HPDE6-E6E7 (cell line): ENCODE measurements around the gene DYNC1I2.
A peak's percentile ranks its signal among the peaks of the same experiment; 100 is the strongest.
"Not testable (repeated sequence)": the region's sequence is repeated elsewhere in the genome, so short reads cannot be mapped to it uniquely, and the experiment has no call there.

ENCODE experiments used
- DNase-seq: peaks from one replicate; pipeline ENCODE4 v3.0.0; 2011; ENCODE audit warnings: missing footprints; ENCODE audit errors: extremely low spot score

DYNC1I2 gene

DNA sequence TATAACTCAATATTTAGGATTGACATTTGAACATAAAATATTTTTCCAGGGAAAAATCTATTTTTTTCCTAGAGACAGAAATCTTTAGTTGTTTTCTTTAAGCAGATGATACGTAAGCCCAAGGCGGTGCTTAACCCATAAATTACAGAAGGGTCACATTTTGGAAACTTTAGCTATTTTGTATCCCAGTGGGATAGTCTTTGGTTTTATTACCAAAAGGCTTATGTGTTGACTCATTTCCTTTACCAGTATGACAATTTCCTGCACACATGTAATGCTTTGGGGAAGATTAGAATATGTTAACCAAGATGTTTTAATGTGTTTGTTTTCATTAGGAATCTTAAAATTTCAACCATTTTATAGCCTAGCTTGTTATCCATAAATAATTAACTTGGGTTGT, 24.8 kb downstream of the DYNC1I2 start:
- no peak for DNase-seq

DNA sequence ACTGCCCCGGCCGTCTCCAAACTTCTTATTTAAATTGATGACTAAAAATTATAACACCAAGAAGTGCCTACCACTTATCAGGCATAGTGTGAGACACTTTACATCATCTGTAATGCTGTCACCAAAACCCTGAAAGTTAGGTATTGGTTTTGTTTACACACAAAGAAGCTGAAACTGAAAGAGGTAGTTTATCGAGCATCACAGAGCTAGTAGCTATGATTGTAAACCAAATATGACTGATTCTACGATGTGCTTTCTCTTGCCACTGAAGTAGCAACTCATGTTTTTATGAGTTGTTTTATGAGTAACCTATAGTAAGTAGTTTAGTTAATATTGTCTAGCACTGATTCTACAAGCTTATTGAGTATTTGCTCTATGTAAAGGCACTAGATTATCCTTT, 31.5 kb downstream of the DYNC1I2 start:
- DNase-seq, result no peak

DNA sequence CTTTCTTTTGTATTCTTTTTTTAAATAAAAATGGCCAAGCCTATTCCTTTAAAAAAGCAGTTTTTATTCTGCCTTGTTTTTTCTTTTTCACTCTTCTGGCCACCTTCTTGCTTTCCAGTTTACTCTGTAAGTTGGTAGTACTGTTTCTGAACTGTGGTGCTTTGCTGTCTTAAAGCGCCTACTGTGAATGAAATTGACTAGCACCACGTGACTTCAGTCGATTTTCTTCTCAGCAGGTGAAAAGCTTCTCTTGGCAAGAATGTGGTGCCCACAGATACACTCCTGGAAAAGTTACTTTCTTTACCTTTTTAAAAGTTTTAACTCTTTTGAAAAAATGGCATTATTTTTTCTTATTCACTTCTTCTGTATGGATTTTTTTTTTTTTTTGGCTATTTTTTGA, 32.4 kb downstream of the DYNC1I2 start:
- DNase-seq, result no peak

DNA sequence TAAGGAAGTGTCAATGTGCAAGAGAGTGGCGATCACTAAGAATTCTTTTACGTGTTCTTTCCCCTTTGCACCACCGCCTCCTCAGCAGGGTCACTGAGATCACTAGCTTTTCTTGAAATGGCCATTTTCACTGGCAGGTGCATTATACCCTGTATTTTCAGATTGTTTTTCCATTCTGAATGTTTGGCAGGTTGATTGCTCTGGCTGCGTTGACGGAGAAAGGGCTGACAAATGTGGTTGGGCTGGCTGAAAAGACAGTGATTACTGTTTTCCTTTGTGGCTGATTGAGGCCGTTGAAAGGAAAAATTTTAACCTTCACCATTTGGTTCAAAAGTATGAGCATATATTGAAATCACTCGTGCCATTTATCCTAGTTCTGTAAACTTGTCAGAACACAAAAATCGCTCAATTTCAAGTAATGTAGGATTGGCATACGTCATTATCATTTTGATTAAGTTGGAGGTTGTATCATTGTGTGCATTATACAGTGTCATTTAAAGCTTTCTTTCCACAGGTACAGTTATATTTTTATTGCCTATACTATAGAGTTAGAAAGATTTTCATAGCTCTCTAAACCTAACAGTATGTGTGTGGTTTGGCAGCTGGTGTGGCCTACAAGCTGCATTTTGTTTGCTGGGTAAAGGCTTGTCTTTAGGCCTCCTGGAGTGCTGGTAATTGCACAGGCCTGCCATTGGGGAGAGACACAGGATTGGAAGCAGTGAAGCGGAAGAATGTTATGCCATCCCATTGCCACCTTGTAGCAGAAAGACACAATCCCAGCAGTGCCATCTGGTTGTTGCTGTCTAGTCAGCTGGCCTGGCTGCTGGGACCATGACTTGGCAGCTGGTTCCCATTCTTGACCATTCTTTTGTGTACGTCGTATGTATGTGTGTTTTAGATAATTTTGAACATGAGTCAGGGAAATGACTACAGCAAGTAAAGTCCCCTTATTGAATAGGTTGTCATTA, 36.7 kb downstream of the DYNC1I2 start:
- no peak for DNase-seq

DNA sequence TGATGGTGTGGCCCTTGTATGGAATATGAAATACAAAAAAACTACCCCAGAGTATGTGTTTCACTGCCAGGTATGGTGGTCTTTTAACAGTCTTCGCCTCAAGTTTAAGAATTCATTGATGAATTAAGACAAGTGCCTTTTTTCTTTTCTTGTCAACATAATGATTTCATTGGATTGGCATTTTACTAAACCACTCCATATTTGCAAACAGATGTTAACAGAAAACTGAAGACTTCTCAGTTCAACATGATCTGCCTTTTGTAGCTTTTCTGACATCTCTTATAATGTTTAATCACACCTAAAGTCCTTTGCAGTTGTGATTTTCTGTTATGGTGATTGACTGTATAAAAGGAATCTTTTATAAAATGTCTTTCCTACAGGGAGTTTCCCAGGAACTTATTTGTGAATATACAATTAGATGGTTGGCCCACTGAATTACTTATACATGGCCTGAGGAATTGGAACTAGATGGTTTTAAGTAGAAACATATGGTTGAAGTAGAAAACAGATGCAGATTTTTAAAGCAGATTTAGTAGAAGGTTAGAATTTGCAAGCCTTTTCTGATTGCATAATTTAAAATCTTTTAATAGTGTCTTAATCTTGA, 39.7 kb downstream of the DYNC1I2 start:
- no peak for DNase-seq

DNA sequence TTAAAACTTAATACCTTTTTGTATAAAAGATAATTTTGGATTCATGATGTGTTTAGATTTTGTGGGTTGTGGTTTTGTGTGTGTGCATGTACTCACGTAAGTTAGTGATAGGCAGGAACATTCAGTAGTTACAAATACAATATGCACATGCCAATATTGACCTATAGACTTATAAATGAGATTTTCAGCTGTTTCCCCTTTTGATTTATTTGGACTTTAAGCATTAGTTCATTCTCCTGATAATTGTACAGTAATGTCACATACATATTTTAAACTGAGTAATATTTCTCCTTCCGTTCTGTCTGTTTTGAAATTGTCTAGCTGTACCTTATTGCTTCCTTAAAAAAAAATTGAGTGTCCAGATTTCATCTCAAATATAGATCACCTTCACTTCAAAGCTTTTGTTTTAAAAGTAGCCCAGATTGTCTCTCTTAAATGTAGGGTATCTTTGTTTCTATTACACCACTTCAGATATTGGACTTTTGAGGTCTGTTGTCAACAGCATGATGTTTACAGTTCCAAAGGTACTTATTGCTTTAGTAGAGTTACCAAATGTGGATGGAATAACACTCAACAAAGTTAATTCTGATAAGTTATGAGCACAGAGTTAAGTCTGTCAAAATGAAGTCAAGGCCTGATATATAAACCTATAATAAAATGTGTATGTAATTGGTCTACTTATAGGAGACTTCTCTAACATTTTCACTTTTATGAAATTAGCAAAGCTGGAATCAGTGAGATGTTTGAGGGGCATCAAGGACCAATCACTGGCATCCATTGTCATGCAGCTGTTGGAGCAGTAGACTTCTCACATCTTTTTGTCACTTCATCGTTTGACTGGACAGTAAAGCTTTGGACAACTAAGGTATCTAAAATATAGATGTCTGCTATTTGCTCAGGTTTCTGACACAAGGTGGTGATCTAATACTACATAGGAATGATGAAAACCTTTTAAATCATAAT, 42.0 kb downstream of the DYNC1I2 start:
- DNase-seq, result no peak

DNA sequence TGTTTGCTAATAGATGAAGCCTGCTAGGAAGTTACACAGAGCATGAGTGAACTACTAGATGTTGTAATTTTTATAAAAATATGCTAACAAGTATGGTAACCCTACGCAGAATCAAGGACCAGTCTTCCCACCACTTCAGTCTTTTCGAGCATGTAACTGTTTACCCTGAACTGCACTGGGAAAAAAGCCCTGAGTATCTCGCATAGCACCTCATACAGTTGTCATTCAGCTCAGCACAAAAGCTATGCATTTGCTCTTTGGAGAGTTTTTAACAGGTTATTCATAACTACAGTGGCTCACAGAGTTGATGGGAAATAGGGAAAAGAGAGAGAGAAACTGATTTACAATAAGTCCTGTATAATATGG, 42.7 kb downstream of the DYNC1I2 start:
- DNase-seq, result no peak

DNA sequence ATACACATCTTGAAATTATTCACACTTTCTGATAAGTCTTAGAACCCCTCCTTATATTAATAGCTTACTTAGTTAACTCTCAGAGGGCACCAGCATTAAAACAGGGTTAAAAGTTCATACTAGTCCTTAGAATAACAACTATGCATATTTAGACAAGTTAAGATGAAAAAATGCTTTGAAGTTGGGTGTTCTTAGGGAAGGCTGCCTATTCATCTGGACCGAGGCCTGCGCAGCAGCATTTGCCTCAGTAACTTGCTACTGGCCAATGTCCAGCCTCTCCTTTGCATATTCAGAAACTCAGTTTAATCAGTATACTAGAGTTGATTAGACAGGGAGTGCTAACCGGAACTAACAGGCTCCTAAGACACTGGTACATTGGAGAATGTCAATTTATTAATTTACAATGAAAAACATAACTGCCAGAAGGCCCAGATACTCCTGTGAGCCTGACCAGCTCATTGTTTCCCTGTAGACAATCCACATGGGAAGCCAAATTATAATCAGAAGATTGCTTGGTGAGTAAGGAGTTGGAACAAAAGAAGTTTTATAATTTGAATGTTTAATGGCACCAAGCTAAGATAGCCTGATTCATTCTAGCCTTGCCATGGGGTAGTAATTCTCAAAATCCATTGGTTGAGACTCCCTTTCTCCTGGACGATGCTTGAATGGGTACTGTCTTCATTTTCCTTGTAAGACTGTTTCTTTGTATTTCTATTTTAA, 48.9 kb downstream of the DYNC1I2 start:
- no peak for DNase-seq

DNA sequence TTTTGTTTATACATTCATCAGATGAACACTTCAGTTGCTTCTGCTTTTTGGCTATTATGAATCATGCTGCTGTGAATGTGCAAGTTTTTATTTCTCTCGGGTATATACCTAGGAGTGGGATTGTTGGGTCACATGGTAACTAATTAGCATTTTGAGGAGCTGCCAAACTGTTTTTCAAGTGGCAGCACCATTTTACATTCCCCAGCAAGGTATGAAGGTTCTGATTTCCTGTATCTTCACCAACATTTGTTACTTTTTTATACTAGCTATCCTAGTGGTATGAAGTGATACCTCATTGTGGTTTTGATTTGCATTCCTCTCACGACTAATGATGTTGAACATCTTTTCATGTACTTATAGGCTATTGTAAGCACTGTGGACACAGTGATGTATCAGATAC, 53.9 kb downstream of the DYNC1I2 start:
- DNase-seq, result no peak

DNA sequence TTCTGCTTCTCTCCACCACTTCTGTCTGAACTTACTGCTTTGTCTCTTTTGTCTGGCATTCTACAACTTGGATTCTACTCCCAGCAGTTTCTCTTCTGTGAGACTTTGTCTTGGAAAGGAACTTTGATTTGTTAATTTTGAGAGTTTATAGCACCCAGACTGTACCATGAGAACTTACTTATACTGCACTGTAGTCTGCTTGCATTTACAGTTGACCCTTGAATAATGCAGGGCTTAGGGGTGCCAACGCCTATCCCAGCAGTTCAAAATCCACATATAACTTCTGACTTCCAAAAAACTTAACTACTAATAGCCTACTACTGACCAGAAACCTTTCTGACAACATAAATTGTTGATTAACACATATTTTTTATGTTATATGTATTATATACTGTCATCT, 55.5 kb downstream of the DYNC1I2 start:
- no peak for DNase-seq

DNA sequence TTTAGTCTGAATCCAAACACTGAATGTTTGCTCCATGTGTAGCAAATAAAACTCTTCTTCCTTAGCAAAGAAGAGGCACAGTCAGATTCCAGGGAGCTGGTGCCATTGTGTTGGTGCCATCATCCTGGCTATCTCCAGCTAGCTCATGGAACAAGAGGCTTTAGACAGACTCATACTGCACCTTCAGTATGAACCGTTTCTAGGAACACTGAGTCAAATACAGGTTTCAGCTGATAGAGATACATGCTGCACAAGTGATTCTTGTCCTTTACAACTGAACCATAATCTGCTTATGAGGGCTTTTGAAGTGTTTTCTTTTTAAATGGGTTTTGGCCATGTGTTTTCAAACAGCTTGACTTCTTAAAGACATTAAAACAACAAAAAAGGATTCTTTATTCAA, 57.9 kb downstream of the DYNC1I2 start:
- DNase-seq, result no peak

DNA sequence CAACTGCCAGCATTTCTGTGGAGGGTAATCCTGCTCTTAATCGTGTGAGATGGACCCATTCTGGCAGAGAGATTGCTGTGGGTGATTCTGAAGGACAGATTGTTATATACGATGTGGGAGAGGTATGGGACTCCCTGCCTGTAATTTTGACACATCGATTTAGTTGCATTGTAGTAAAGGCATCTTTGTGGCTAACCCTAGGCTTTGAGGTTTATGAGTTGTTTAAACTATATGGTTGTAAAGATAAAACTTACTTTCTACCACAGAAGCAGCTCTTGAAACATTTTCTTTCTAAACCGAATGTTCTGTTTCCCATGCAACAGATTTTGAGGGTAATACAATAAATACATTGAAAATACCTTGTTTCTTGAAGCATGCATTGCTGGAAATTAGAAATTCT, 58.5 kb downstream of the DYNC1I2 start:
- no peak for DNase-seq

DNA sequence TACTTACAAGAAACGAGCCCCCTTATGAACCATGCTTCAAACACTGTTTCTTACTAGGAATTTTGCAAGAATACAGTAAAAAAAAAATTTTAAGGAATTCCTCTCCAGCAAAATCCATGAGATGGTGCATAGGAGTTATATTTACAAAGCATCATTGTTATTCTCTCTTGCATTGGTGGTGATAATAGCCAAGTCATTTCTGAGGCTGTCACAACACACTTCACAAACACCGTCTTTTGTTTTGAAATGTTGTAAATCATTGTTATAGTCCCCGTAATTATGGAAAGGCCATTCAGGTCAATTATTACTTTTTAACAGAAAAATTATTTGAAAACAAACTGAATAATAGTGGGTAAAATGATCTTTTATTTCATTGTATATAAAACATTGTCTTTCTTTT, 60.1 kb downstream of the DYNC1I2 start:
- DNase-seq, result no peak

DNA sequence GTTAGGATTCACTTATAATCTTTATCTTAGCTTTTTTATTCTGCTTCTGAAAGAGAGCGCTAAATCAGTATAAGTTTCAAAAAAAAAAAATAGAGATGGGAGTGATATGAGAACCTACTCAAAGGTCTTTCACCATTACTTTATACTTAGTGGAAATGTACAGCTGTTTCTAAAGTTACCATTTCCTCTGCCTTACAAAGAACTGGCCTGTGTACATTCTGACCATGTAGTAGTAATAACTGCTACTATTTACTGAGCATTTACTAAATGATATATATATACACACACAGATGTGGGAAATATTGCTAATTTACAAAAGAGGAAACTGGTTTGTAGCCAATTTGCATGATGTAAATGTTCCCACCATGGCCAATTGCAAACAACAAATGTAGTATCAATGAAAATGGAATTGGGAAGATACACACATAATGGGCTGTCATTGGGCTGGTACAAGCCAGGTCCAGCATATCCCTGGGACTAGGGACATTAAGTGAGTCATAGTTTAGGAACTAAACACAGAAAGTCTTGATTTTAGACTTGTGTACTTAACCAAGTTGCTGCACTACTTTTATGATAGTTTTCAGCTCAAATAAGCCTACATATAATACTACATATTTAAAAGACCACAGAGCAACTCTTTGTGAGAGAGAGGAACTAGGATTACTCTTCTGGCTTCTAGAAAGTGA, 67.1 kb downstream of the DYNC1I2 start:
- DNase-seq, result no peak

DNA sequence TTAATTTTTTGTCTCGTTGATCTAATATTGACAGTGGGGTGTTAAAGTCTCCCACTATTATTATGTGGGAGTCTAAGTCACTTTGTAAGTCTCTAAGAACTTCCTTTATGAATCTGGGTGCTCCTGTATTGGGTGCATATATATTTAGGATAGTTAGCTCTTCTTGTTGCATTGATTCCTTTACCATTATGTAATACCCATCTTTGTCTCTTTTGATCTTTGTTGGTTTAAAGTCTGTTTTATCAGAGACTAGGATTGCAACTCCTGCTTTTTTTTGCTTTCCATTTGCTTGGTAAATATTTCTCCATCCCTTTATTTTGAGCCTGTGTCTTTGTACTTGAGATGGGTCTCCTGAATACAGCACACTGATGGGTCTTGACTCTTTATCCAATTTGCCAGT, 71.5 kb downstream of the DYNC1I2 start:
- DNase-seq, result not testable (repeated sequence)

DNA sequence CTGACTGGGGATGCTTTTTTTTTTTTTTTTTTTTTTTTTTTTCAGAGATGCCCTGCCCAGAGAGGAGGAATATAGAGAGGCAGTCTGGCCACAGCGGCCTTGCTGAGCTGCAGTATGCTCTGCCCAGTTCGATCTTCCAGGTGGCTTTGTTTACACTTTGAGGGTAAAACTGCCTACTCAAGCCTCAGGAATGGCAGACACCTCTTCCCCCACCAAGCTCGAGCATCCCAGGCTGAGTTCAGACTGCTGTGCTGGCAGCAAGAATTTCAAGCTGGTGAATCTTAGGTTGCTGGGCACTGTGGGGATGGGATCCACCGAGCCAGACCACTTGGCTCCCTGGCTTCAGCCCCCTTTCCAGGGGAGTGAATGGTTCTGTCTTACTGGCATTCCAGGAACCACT, 73.9 kb downstream of the DYNC1I2 start:
- not testable (repeated sequence) for DNase-seq

DNA sequence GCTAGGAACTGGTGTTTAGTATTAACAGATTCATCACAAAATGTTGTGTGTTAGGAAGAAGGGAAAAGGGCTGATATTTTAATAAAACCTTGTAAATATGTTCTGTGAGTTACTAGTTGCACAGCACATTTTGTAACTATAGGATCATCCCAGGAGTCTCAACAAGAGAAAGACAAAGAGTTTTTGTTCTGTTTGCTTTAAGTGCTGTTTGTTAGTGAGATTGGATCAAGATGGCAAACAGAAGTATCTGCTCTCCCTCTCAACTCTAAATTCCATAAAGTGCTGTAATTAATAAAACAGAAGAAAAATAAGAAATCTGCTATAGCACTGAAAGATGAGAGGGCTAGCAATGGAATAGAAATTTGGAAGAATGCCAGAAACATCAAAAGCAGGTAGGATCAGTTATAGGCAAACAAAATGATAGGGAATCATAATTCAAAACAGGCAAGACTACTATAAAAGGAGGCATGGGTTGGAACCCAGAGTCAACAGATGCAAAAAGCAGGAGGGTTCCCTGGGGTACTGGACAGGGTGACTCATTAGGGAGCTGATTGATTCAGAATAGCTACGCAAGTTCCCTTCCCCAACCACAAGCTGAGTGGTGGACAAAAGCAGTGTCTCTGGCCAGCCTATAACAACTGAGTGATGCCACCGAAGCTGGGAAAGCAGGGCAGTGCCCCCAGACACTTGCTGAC, 75.8 kb downstream of the DYNC1I2 start:
- DNase-seq, result peak; percentile 8

DNA sequence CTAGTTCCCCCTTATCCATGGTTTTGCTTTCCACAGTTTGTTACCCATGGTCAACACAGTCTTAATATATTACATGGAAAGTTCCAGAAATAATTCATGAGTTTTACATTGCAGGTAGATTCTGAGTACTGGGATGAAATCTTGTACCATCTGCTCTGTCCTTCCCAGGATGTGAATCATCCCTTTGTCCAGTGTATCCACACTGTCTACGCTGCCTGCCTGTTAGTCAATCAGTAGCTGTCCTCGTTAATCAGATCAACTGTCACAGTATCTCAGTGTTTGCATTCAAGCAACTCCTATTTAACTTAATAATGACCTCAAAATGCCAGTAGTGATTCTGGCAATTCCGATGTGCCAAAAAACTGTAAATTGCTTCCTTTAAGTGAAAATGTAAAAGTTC, 76.3 kb downstream of the DYNC1I2 start:
- DNase-seq, result peak; percentile 35

DNA sequence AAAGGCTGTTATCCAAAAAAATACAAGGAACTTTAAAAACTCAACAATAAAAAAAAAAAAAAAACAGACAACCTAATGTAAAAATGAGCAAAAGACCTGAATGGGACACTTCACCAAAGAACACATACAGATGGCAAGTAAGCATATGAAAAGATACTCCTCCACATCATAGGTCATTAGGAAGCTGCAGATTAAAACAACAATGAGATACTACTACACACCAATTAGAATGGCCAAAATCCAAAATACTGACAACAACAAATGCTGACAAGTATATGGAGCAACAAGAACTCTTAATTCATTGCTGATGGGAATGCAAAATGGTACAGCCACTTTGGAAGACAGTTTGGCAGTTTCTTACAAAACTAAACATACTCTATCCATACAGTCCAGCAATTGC, 84.2 kb downstream of the DYNC1I2 start:
- DNase-seq, result no peak

DNA sequence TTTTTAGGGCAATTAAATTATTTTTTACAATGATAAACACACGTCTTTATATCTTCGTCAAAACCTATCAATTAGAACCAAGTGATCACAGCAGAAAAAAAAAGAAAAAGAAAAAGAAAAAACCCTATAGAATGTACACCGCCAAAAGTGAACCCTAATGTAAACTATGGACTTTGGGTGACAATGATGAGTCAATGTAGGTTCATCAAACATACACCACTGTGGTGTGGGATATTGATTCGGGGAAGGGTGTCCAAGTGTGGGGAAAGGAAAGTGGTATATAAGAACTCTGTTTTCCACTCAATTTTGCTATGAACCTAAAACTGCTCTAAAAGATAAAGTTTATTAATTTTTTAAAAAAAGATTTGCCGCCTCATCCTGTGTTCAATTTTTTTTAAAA, 85.1 kb downstream of the DYNC1I2 start:
- no peak for DNase-seq
